Epithelial cell of prostate (primary cell): ENCODE data around the gene SLC26A4.

Source experiments
- DNase-seq: peaks from one replicate; pipeline ENCODE4 v3.0.0-alpha.2; 2011; ENCODE audit warnings: low read depth, low spot score
- H3K27ac ChIP-seq: fragments of 450-650 bp; 2 replicates; pipeline ENCODE4 v1.5.1; 2017; ENCODE audit warnings: mild to moderate bottlenecking

The SLC26A4 gene

DNA sequence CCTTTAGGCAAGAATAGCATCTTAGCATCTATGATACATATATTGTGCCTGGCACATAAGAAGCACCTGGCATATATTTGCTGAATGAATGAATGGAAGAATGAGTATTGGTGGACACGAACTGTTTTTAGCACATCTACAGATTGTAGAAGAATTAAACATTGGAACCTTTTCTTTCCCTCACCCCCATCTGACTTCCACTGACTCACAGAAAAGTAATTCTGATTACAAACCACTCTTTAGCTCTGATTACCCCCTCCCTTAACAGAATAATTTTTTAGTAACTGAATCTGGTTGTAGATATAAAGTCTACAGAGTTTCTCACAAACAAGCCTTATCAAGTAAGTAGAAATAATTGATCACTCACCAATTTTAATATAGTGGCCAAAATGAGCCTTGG lies 31.9 kb downstream of the SLC26A4 start:
- H3K27ac ChIP-seq: no peak overlapping the region
- DNase-seq: no peak

DNA sequence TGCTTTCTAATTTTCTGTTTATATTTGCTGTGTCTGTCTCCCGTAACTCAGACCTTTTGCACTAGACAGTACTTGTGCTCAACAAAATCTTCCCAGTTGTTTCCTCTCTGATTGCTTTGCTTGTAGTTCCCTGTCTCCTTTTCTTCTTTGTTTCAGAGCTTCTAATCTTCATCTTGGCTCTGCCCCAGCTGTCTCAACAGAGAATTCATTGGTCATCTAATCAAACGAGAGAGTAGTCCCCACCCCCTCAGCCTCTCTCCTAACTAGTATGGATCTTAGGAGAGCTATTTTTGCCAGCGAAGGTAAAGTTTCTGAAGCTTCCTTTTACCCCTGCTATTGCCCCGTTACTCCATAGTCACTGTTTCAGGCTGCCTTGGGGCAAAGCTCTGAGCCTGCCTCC lies 32.8 kb downstream of the SLC26A4 start:
- DNase-seq: no peak
- H3K27ac ChIP-seq: no peak overlapping the region

DNA sequence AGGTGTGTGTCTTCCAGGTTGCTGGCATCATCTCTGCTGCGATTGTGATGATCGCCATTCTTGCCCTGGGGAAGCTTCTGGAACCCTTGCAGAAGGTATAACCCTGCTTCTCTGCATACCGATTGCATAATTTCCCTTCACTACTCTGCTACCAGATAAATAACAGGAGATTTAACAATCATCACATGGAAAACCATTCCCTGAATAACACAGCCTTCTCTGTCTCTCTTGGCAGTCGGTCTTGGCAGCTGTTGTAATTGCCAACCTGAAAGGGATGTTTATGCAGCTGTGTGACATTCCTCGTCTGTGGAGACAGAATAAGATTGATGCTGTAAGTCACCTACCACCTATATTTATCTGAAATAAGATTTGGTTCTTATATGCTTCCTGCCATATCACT lies 33.8 kb downstream of the SLC26A4 start:
- no peak overlapping the region for H3K27ac ChIP-seq
- no peak for DNase-seq

DNA sequence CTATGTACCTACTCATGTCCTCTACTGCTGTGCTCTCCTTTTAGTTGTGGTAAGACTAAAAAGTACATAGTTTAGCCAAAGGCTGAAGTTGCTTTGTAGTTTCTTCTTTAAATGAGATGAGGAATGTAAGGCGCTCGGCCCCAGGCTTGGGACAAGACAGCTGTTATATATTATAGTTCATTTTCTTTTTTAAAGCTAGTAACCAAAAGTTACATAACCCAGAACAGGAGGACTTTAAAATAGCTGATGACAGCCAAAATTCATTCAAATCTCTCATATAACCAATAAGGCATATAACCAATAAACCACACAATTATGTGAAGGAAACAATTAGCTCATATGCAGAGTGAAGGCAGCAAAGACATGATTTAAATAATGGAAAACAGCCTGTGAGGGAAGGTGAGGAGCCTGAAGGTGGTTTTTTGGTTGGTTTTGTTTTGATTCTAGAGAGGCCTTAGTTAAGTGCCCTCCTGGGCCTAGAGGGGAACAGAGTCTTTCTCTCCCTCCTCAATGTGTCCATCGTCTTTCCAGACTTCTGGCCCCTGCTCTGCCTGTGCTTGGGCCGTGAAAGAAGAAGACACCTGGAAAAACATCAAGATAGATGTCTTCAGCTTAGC lies 35.8 kb downstream of the SLC26A4 start:
- no peak for DNase-seq
- no peak overlapping the region for H3K27ac ChIP-seq

DNA sequence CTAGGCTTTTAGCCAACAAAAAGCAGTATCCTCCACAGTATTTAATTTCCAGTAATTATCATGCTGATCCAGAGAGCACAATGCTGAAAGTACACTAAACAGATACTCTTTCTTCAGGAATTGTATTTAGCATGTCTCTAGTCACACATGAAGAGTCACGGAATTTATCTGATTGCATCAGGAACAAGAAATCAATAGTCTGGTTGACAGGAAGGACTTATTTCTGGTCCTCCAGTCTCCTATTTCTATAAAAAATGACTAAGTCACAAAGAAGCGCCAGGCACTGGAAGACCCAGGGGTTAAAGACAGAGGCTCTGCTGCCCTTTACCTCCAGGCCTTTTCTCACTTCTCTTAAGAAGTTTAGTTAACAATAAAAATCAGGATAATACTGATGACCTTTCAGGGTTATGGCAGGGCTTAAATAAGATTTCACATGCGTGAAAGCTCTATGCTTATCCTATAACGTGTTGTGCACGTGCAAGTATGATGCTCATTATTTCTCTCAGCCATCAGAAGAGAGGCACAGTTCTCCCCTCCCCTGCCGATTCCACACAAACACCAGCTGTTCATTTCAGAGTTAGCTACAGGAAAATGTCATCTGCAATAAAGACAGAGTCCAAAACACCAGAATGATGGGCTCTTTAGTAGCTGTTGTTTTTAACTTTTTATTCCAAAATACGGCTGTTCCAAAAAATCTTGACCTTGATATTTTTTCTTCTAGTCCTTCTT lies 36.9 kb downstream of the SLC26A4 start:
- no peak for DNase-seq

DNA sequence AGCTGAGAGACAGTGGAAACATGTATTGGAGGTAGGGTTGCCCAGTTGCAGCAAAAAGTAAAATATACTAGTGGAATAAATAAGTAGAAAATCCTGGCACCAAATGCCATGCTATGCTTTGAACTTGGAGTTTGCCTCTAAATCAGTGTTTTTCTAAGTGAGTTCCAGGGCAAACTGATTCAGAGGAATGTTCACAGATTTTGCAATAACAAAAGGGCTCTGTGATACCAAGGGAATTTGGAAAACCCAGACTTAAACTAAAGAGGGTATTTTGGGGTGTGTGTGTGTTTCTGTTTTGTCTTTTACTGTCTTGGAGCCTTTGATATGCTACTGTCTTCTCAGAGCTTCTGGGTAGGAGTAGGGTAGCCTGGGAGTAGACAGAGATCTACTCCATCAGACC lies 39.9 kb downstream of the SLC26A4 start:
- no peak for DNase-seq

More for the DNA sequence above, 36.9 kb downstream of the SLC26A4 start:
- H3K27ac ChIP-seq: no peak overlapping the region

DNA sequence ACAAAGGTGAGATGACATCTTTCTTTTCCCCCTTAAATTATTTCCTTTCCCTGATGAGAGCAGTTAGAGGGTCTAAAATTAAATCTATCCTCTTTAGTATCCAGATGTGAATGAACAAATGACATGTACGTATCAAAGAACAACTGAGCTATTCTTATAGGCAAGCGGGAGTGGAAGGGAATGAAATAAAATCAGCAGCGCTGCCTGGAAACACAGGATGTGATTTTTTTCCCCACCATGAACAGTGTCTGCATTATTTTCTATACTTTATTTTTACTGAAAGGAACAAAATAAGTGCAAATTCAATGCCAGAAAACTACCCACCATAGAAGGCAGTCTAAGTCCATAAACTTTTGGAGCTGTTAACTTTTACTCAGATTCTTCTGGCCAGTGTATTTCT lies 40.6 kb downstream of the SLC26A4 start:
- DNase-seq: no peak
- no peak overlapping the region for H3K27ac ChIP-seq

More for the DNA sequence above, 39.9 kb downstream of the SLC26A4 start:
- H3K27ac ChIP-seq: no peak overlapping the region

DNA sequence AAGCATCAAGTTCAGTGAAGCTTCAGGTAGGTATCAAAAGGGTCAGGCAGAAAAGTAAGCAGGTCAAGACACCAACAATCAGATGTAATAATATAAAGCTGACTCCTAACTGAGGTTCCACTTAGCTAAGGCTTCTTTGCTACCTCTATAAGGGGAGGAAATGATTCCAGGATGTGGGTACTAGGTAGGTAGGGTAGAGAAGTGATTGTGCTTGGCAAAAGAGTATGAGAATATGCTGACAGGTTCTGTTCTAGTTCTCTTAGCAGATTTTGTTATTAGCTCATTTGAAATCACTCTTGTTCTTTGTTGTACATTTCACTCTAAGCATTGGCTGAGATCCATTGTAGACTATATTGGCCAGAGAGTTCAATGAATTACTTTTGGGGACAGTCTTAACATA lies 42.6 kb downstream of the SLC26A4 start:
- DNase-seq: no peak
- H3K27ac ChIP-seq: no peak overlapping the region

DNA sequence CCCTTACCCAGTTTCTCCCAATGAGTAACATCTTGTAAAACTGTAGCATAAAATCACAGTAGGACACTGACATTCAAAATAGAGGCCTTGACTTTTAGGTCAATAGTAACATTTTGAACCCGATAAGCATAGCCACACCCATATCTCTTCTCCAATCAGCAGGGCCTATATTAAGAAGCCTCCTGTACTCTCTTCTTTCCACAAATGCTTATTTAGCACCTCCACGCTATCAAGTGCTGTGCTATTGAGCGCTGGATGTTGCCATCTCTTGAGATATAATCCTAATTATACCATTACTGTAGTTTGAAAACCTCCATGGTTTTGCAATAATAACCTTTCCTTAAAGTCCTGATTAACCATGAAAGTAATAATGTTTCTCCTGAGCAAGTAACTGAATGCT lies 43.2 kb downstream of the SLC26A4 start:
- no peak overlapping the region for H3K27ac ChIP-seq
- DNase-seq: no peak

DNA sequence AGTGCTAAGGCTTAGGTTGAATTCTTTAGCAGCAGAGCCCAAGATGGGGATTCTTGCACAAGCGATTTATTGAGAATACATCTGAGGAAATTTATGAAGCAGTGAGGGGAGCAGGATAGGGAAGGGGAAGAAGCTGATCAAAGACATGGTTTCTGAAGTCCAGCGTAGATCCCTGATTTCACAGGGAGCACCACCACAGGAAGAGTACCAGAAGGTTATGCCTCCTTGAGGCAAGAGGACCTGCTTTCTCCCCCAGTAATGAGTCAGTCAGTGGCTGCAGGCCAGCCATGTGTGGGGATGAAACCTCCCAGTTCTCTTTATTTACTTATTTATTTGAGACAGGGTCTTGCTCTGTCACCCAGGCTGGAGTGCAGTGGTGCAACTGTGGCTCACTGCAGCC lies 48.3 kb downstream of the SLC26A4 start:
- DNase-seq: no peak
- no peak overlapping the region for H3K27ac ChIP-seq

DNA sequence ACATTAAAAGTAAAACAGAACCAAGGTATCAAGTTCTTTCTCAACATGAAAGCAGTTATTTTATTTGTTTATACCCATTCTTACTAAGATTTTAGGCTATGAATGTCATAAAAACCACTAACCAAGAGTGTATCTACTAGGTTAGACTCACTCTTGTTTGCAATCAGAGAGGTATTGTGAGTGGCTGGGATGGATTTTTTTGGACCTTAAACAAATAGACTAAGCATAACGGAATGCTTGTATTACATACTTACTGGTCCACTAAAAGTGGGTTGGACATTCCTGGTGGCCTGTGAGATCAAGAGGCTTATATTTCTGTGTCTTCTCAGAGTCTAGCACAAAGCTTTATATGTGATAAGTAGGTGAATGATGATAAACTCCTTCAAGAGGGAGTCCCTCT lies 50.7 kb downstream of the SLC26A4 start:
- no peak overlapping the region for H3K27ac ChIP-seq
- DNase-seq: no peak

DNA sequence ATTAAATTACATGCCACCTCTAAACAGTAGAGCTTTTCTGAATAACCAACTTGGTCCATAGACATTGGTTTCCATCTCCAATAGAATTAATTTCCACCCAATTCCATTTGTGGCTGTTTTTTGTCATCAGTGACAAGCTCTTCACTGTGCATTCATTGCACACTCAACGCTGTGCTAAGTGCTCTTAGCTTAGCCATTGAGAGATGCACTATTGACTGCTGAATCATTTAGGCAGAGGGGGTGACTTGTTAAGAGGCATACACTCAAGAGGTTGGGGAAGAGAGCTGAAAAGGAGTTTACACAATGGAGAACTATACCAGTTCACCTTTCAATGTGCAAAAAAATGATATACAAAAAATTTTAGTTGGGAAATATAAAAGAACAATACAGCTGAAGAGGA lies 51.4 kb downstream of the SLC26A4 start:
- no peak overlapping the region for H3K27ac ChIP-seq
- DNase-seq: no peak

DNA sequence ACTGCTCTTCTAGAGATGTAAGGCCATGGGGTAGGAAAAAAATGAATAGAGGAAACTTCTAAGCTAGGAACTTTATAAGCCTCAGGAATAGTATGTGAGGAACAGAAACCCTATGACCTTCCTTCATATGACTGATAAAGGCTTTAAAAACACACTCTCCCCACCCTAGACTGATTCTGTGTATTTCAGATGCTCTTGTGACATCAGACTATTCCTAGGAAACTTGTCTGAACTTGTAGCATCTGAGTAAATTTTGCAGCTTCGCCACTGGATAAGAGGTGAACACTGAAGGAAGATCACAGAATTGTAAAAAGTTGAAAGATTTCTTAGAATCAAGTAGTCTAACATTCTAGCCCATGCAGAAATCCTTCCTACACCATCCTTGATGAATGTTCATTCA lies 52.3 kb downstream of the SLC26A4 start:
- DNase-seq: no peak
- H3K27ac ChIP-seq: no peak overlapping the region

DNA sequence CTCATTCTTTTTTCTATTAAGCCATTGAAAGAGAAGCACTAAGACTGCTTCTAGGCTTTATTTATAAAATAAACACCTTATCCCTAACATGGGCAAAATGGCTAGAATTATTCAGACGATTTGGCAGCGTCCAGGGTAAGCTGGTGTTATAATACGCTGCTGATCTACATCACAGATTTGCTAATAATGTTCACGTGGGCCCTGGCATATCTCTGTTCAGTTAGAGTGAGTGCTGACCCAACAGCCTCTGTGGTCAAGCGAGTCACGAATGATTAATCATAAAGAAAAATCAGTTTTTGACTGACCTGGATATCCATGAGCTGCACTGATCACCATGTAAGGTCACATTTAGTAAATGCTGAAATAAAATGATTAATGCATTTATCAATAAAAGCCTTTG lies 54.9 kb downstream of the SLC26A4 start:
- no peak for DNase-seq
- H3K27ac ChIP-seq: no peak overlapping the region

DNA sequence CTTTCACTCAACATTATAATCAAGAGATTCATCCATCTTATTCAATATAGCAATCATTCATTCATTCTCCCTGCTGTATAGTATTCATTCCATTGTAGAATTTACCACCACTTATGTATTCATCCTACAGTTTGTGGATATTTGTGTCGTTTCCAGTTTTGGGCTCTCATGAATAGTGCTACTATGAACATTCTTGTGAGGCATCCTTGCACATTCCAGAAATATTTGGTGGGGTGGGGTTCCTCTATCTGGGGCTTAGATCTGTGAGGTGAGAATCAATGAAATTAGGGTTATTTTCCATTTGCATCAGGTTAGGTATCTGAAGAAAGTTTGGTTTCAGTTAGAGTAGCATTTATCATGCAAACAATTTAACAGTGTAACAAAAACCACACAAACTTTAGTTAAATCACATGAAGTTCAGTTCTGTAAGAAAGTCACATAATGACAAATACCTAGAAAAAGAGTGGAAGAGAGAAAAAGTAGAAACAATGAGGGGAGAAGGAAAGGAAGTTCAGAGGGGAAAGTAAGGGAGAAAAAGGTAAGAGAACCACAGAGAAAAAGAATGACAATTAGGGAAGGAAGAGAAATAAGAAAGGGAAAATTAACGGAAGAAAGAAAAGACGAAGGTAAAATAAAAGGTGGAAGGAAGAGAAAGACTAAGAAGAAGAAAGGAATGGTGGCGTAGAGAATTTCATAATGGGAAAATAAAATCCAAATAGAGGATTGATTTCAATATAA lies 58.0 kb downstream of the SLC26A4 start:
- no peak for DNase-seq
- no peak overlapping the region for H3K27ac ChIP-seq

DNA sequence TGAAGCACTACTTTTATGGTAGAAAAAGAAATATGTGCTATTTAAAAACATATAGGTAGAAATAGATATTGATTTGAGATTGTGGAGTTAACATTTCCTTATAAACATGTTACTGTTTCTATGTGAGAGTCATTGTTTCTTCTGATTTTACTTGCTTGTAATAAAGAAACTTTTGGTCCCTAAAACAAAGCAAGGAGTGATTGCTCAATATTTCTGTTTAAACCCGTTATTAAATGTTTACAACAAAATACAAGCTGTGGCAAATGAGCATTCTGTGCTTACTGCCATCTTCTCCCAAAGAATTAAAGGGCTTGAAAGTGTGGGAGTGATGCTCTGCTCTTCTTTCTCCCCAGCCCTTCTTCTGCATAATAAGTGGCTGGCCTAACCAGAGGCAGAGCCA lies 60.7 kb downstream of the SLC26A4 start:
- no peak overlapping the region for H3K27ac ChIP-seq
- DNase-seq: no peak

DNA sequence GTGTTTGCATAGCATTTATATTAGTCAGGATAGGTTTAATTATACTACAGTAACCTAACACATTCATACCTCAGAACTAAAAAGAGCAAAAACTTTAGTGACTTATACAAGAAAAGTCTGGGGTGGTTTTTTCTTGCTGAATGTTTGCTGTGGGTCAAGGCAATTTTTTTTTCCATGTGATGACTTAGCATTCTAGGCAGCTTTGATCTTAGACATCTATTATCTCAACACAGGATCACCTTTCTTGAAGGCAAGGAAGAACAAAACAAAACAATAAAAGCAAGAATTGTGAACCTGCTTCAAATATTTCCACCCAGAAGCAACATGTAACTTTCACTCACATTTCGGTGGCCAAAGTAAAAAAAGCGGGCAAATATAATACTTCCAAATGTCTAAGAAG lies 62.6 kb downstream of the SLC26A4 start:
- DNase-seq: no peak
- no peak overlapping the region for H3K27ac ChIP-seq

DNA sequence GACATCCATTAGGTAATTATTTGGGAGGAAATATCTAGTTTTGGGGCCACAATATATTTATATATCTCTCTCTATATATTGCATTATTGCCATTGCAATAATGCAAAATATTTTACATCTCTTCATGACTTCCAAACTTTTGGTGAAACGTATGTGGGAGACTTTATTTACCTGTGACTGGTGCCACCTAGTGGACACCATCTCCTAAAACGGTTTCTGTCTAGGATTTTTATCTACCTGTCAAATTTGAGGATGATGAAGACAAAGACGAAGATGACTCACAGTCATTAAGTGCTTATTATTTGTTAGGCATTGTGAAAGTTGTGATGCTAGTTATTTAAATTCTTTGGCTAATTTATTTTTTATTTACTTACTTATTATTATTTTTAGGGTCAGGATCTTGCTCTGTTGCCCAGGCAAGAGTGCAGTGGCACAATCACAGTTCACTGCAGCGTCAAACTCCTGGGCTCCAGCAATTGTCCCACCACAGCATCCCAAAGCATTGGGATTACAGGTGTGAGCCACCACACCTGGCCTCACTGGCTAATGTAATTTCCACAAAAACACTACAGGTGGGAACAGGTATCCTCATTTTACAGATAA lies 64.6 kb downstream of the SLC26A4 start:
- peak; percentile 51 for DNase-seq
- H3K27ac ChIP-seq: no peak overlapping the region

DNA sequence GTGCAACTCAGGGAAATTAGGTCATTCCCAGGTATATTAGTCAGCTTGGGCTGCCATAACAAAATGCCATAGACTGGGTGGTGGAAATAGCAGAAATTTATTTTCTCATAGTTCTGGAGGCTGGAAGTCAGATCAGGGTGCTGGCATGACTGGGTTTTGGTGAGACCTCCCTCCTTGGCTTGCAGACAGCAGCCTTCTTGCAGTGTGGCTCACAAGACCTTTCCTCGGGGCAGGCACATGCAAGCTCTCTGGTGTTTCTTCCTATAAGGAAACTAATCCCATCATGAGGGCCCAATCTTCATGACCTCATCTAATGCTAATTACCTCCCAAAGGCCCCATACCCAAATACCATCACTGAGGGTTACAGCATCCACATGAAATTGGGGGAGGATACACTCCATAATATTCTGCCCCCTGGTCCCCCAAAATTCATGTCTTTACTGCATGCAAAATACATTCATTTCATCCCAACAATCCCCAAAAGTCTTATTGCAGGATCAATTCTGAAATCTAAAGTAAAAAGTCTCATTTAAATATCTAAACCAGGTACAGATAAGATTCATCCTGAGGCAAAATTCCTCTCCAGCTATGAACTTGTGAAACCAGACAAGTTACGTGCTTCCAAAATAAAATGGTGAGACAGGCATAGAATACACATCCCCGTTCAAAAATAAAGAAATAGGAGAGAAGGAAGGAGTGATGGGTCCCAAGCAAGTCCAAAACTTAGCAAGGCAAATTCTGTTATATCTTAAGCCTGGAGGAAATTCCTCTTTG lies 65.9 kb downstream of the SLC26A4 start:
- H3K27ac ChIP-seq: no peak overlapping the region
- no peak for DNase-seq

DNA sequence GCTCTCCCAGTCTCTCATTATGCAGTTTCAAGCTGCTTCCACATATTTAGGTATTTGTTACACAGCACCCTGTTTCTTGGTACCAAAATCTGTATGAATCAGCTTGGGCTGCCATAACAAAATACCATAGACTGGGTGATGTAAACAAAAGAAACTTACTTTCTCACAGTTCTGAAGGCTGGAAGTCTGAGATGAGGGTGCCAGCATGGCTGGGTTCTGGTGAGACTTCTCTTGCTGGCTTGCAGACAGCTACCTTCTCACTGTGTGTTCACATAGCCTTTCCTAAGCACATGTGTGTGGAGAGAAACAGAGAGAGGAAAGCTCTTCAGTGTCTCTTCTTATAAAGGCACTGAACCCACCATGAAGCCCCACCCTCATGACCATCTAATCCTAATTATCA lies 67.6 kb downstream of the SLC26A4 start:
- DNase-seq: no peak
- H3K27ac ChIP-seq: no peak overlapping the region
